Ramos (cell line): Measurements from ENCODE around the gene TSPAN9.

Experiments used
- in situ Hi-C: fragments of 300-500 bp; cut with MboI; formaldehyde crosslinking; loops from one replicate; pipeline ENCODE4 v1.14.3; 2022; ENCODE audit warnings: low sequenced_read_pairs; ENCODE audit not compliant: unreplicated experiment

The TSPAN9 gene

DNA sequence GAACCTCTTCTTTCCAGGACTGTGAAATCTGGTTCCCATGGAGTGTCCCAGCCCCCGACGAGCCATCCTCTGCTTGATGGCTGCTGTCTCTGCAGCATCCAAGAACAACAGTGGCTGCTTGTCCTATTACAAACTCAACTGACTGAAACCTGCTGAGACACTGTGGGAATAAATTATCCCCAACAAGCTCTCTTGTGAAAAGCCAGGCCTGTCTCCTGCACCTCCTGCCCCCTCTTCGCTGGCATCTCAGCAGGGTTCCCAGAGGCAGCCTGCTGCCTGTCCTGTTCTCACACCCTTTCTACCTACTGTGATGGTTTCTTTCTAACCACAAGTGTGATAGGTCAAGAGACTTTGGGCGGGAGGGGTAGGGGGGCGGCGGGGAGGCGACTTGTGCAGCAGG, 180.2 kb downstream of the TSPAN9 start:
- in situ Hi-C loops: no loop called here

DNA sequence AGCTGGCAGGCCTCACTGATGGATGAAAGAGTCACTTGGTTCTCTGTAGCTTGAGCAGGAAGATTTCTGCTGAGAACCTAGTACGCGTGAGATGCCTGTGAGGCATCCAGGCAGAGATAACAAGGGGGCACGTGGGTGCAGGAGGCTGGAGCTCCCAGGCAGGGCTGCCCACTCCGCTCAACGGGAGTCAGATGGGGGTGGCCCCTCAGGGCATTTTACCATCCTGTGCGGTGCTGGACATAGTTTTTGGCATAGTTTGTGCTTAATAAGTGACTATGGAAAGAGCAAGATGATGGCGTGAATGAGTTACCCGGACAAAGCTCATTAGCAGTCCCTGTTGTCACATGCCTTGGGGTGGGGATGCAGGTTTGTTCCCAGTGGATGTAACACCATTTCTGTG, 182.8 kb downstream of the TSPAN9 start:
- in situ Hi-C loops: no loop called here

DNA sequence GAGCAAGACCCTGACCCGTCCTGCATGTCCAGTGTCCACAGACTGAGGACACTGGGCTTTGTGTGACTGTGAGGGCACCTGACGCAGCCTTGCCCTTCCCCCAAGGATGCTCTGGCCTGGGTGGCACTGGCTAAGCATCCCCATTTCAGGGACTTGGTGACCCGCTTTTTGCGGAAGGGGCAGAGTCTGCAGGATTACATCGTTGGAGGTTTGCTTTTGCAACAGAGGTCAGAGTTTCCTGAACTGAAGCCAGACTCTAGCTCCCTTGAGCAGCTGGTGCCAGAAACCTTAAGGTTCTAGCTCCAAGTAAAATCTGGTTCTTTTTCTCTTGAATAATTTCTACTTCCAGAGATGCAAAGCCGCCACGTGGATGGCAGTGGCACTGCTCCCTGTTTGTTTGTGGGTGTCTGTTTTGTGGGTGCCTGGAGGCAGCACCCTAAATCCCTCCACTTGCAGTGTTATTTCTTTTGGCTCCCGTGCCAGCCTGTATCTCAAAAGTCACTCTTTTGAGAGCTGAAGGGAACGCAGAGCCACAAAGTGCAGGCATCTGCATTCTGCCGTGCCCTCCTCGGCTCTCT, 184.7 kb downstream of the TSPAN9 start:
- in situ Hi-C loops: no loop called here

DNA sequence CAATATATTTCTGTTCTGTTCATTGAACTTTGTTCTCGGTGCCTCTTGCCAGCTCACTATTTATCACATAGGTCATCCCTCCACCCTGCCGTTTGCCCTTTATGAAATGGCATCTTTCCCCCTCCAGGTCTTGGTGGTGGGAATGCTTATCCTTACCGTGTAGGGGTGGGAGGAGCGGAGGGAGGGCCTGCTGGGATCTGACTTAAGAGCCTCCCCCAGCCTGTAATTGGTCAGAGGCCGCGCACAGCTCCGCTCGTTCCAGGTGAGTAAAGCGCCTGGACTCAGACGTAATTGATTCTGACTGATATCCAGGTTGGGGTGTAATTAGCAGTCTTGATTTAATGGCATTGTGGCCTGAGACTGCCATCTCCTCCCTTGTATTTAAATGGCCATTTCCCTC, 185.3 kb downstream of the TSPAN9 start:
- in situ Hi-C loops: no loop called here

DNA sequence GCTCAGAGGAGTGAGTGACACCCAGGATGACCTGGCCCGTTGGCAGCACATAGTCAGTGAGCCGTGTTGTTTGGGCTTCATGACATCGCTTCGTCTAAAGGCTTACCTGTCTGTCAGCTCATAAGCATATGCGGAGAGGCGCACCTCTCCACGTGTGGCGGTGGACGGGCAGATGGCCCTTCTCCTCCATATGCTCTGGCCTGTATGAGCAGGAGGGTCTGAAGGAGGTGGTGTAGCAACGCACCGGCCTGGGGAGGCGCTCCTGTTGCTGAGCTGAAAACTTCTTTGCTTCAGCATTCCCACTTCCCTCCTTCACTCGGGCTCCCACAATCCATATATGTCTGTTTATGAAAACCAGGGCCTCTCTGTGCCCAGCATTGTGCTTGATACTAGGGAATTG, 186.1 kb downstream of the TSPAN9 start:
- in situ Hi-C loops: no loop called here

DNA sequence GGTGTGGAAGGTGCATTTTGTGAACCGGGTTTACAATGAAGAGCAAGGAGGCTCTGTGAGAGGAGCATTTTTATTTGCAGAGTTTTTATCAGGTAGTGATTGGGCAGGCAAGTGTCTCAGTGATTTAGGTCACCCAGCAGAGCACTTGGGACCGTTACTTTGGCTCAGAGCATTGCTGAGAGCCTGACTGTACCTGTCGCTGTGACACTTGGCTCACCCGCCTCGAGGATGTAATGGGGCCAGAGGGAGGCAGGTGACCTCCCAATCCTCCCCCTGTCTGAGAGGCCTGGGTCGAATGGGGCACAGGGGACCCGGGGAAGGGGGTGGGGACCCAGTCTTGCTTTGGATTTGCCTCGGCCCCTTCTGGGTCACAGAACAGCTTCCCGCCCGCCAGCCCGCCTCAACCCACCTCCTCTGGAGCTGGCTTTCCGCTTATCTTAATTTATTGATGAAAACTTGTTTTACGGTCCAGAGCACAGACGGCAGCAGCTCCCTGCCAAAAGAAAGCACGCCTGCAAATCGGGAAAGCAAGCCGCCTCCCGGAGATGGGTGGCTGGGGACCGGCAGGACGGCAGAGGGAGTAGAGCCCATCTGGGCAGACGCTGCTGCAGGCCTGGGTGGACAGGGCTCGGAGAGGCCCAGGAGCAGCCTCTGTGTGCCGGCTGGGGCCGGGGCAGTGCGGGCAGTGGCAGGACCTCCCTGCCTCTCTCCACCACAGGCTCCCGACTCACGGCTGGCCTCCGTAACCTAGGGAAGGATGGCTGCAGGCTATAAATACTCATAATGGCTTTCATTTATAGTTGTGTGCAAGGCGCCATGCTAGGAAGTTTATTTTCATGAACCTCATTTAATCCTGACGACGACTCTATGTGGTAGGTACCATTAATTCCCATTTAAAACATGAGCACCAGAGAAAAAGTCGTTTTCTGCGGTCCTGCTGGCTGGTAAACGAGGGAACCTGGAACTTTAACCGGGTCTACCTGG, 187.1 kb downstream of the TSPAN9 start:
- in situ Hi-C loops: no loop called here

DNA sequence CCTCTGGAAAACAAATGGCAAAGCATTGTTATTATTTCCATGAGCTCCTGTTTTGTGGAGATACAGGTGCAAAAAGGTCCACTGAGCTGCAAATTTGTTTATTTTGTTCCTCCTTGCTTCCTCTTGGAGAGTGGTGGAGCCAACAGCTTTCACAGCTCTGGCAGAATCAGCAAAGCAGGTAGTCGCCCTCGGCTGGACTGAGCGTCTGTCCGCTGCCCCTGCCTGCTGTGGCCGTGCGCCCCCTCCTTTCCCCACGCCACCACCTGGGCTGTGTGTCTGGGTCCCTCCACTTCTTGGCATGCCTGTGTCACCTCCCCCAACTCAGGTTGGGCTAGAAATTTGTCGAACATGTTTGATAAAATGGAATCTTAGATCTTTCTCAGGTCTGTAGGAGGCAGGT, 188.2 kb downstream of the TSPAN9 start:
- in situ Hi-C loops: no loop called here

DNA sequence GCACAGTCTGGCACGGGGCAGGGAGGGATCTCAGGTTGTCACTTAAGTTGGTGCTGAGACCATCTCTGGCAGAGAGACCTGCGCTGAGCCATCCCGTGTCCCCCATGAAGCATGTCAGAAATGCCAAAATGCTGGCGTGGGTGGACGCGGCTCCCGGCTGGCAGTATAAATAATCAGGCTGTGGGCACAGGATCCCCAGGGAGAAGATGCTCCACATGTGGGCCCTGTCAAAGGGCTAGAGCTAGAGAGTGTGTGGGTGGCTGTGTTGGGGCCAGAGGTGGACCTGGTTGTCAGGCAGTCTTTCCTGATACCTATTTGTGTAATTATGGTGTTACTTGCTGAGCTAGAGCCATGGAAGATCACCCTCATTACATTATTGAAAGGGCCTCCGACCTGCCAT, 189.5 kb downstream of the TSPAN9 start:
- in situ Hi-C loops: no loop called here

DNA sequence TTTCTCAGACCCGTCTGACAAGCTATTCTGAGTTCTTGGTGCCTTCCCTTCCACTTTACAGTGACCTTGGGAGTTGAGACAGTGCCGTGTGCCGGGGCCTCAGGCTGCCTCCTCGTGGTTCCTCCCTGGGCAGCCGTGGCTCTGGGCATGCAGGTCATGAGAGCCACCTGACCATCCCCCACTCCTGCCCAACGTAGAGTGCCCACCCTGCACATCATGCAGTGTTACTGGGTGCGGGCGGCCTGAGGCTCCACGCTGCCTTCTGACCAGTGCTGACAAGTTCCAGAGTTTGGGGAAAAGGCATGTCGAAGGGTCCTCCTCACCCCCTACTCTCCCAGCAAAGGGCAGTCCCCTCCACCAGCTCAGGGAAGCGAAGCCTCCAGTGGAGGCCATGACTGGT, 190.5 kb downstream of the TSPAN9 start:
- in situ Hi-C loops: no loop called here

DNA sequence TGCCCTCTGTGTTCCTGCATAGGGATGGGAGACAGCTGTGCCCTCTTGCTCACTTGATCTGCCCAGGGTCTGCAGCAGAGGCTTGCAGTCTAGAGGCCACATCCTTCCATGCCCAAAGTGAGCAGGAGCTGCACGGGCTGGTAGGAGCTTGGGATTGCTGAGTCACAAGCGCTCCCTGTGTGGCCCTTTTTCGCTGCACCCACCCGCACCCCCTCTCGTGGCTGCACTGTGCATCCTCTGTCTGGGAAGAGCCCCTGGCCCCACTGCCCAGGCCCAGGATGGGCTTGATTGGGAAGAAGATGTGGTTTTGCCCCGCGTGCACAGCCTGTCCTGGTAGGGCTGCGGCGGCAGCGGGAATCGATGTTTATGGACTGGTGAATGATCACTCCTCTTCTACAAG, 192.4 kb downstream of the TSPAN9 start:
- in situ Hi-C loops: no loop called here

DNA sequence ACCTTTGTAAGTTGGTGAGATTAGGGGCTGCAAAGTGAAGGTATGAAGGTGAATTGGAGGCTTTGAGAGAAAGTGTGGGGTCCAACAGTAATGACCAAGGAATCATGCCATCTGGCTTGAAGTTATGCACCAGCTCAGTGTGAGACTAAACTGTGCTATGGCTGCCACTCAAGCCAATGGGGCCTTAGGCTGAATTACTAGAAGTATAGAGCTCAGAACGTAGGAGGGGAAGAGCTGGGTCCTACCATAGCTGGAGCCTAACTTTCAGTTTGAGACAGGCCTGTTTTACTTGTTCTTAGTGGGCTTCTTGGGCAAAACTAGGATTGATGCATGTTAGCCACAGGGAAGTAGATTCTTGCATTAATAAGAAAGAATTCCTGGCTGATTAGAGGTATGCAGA, 194.0 kb downstream of the TSPAN9 start:
- in situ Hi-C loops: no loop called here

DNA sequence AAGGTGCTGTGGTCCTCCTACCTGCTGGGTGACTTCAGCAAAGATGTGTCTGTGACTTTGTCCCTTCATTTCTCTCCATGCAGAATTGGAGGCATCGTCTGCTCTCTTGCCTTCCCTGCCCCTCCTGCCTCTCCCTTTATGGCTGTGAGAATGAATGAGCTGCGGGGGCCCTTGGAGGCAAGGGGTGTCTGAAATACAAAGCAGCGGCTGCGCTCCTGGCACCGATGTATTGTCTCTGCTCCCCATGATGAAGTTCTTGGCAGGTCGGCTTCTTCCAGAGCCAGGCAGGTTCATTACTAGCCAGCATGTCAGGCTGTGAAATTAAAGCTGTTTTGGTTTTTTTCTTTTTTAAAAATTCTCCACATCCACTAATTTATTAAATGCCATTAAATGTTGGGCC, 194.5 kb downstream of the TSPAN9 start:
- in situ Hi-C loops: no loop called here

DNA sequence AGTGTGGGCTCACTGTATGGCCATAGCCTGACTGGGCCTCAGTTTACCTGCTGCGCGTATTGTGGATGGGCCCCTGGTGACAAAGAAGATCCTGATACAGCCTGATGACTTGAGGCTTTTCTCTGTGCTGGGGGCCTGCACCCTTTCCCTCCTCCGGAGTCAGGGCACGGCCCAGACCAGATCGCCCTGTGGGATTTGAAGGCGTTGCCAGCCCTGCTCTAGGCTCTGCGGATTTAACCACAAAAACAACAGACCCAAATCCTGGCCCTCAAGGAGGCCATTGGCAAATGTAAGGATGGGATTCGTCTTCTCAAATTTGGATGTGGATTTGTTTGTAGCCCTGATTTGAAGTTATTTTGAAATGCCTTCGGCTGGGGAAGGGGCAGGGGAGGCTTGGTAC, 195.8 kb downstream of the TSPAN9 start:
- in situ Hi-C loops: no loop called here

DNA sequence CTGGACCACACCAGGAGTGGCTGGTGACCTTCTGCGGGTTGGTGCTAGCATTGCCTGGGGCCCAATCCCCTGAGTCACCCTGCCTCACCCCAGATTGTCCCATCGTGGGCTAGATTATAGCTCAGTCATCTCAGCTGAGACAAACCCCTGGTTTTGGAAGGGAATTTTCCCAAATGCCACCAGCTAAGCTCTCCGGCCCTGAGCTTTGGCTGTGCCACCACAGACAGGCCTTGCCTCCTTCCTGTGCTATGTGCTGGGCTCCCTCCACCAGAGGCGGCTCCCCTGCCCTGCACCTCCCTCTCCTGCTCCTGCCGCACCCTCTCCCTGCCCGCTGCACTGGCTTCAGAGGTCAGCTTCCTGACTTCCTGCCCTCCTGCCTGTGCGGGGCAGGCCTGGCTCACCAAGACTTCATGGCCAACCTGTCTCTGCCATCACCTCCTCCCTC, 196.3 kb downstream of the TSPAN9 start:
- in situ Hi-C loops: no loop called here

DNA sequence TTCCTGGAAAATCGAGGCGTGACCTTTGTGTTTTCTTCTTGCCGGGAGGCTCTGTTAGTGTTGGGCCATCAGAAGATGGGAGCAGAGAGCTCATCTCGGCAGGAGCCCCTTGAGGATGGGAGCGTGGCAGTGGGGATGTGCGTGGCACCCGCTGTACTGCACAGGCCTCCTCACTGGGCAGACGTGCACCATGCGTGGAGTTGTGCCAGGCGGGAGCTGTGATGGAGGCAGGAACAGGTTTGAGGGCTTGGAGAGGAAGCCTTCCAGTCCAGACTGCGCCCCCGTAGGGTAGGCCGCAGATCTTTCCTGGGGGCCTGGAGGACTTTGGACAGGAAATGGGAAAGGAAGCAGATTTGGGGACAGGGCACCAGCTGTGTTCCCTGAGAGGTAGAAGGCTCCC, 197.5 kb downstream of the TSPAN9 start:
- in situ Hi-C loops: loop anchor here (5.0 kb wide), 1 partner anchor 137 kb away; no protein-coding TSS in a partner anchor

DNA sequence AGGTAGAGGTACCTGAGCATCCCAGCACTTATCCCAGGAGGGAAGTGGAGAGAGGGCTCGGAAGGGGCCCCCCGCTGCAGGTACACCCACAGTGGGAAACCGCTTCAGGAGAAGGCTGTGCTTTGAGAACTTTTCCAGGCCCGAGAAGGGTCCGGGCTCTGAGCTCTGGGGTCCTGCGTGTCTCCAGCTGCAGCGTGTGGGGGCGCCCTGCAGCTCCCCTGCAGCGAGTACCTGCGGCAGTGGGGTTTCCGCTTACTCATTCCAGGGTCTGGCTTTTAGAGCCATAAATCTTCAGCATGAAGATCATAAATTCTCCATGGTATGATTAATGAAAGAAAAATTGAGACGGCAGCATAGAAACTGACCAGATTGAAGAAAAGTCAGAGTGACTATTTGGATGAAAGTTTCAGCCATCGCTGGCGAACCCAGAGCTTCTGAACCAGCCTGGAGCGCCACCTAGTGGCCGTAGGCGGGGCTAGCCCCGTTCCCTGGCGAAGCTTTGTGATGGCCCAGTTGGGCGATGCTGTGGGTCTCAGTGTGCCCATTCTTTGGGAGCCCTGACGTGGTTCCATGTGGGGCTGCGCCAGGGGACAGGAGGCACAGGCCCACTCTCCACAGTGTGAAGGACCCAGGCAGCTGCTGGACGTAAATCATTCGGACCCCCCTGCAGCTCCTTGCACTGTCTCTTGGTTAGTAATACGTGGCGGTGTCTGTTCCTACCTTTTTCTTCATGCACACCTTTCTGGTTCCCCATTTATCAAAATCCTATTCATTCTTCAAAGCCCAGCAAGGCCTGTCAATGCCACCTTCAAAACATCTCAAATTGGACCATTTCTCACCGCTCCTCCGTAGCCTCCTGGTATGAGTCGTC, 198.2 kb downstream of the TSPAN9 start:
- in situ Hi-C loops: loop anchor here (5.0 kb wide), 1 partner anchor 138 kb away; no protein-coding TSS in a partner anchor

DNA sequence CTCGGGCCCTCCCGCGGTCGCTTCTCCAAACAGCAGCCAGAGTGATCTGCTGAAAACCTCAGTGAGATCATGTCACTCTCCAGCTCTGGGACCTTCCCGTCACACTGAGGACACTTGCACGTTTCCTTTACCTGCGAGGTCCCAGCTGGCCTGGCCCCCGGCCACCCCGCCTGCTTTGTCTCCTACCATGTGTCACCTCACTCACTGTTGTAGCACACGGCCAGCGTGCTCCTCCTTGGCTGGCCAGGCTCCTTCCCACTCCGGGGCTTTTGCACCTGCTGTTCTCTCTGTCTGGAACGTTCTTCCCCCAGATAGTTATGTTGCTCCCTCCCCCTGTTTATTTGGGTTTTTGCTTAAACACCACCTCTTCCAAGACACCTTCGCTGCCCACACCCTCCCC, 199.0 kb downstream of the TSPAN9 start:
- in situ Hi-C loops: loop anchor here (5.0 kb wide), 1 partner anchor 139 kb away; no protein-coding TSS in a partner anchor

DNA sequence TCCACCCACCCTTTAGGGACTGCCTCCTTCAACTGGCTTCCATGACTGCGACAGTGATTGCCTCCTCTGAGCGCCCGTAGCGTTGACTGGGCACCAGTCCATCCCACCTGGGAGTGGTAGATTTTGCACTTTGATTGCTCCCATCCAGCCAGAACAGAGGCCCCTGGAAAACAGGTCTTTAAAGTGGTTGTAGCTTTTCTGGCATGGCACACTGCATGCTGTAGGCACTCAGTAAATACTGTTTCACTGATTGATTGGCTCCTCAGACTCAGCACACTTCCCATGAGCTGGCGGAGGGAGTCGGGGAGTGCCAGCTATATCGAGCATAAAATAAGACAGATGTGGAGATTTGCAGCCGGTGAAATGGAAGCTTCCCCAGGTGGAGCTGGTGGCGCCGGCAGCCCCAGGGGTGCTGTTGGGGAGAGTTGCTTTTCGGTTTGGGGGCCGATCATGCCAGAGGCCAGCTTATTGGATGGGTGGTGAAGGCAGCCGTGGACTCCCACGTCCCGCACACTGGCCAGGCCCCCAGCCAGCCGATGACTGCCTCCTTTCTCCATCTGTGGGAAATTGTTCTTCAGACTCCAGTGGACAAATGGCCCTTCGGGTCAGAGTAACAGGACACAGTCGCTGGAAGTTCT, 200.2 kb downstream of the TSPAN9 start:
- in situ Hi-C loops: loop anchor here (5.0 kb wide), 1 partner anchor 140 kb away; no protein-coding TSS in a partner anchor

DNA sequence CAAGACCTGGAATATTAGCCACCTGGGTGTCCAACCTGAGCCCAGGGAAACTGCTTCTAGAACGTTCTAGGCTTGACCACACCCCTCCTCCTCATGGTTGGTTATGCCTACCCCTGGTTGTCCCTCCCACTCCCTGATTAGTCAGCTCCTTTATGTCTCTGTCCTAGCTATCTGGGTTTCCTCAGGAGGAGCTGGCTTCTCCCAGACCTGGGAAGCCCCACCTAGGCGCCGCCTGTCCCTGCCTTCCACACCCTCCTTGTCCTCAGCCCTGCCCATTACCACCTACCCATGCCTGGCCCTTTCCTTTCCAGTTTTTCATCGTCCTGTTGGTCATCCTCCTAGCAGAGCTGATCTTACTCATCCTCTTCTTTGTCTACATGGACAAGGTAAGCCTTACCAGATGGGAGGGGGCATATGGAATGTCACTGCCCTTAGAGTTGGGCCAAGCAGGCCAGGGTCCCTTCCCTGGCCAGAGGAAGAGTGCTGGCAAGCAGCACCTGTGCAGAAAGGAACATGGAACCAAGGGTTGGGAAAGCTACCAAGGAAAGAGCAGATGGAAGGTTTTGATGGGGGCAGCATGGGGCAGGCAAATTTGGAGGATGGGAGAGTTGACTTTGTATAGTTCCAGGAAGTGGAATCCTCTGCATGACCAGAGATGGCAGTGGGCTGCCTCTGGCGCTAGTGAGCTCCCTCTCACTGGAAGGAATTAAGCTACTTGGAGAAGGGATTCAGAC, 201.7 kb downstream of the TSPAN9 start:
- in situ Hi-C loops: loop anchor here (5.0 kb wide), 1 partner anchor 142 kb away; no protein-coding TSS in a partner anchor
